ENCODE results near the gene GUCY2C. TPM values are rescaled to one million over a fixed set of nuclear protein-coding genes. Genes with fewer than 3 reads are reported as not detected.

GUCY2C gene
- total RNA-seq, 1 experiment from 2014 or later = 1.9 TPM

GRCh38 chr12:14694145-14694714 is 2.2 kb downstream of the GUCY2C start:
- no peak overlapping the region for H2BK15ac ChIP-seq (ENCODE audit: low read depth, low read length)
- no peak overlapping the region for H3K4me2 ChIP-seq (ENCODE audit: insufficient read depth, insufficient read length, low read length)
- H2BK5ac ChIP-seq (ENCODE audit: insufficient read length, low read length) = no peak overlapping the region
- DNase-seq = no peak
- H2BK12ac ChIP-seq (ENCODE audit: insufficient read length, low read depth, low read length) = no peak overlapping the region
- H4K8ac ChIP-seq (replicated peaks; ENCODE audit: insufficient read length, low read depth, low read length) = no peak overlapping the region
- H2BK20ac ChIP-seq (ENCODE audit: low read depth, low read length, poor library complexity, severe bottlenecking) = no peak overlapping the region
- H3K14ac ChIP-seq (ENCODE audit: insufficient read depth, low read length) = no peak overlapping the region
- no CpG with 5 or more reads among the region's 3 CpGs for whole genome bisulfite sequencing (ENCODE audit: extremely low coverage, insufficient read length, low lambda C conversion rate)
- H3K9me3 ChIP-seq (ENCODE audit: control insufficient read depth, low read depth, low read length) = no peaks in the 10 kb centered on the region
- H3K9ac ChIP-seq (ENCODE audit: extremely low read depth, insufficient read length, low read length) = no peak overlapping the region
- no peaks in the 10 kb centered on the region for H4K20me1 ChIP-seq (ENCODE audit: control insufficient read depth, insufficient read depth, insufficient read length)
- no peak overlapping the region for H4K5ac ChIP-seq (ENCODE audit: insufficient read length, low read depth, low read length)
- no peak overlapping the region for H2AK5ac ChIP-seq (ENCODE audit: insufficient read length, low read length)
- Mint-ChIP-seq H3K36me3 (ENCODE audit: insufficient read depth in 1 of 3, low read depth in 3 of 3) (peaks cover 13 to 27% (median 14%) of the 10 kb centered on the region in 3 experiments), H3K27ac (no peak overlapping the region), H3K4me1 (peaks cover 7 to 15% of the 10 kb centered on the region in 2 experiments), H3K9me3 (peaks cover 2 to 3% of the 10 kb centered on the region in 2 experiments; a peak in 2 of 5 replicates), H3K27me3 (ENCODE audit: low read depth) (no peaks in the 10 kb centered on the region), H3K4me3 (no peak overlapping the region)
- H3K56ac ChIP-seq (ENCODE audit: insufficient read length, low read depth, low read length) = no peak overlapping the region
- no peak overlapping the region for H2BK120ac ChIP-seq (ENCODE audit: low read depth, low read length, poor library complexity, severe bottlenecking)
- no peak overlapping the region for H3T11ph ChIP-seq (ENCODE audit: low read length)
- no peak overlapping the region for H4K91ac ChIP-seq (ENCODE audit: insufficient read length, low read depth, low read length)
- H2AFZ ChIP-seq (ENCODE audit: low read length) = no peak overlapping the region
- TF ChIP-seq, protein P1, sequence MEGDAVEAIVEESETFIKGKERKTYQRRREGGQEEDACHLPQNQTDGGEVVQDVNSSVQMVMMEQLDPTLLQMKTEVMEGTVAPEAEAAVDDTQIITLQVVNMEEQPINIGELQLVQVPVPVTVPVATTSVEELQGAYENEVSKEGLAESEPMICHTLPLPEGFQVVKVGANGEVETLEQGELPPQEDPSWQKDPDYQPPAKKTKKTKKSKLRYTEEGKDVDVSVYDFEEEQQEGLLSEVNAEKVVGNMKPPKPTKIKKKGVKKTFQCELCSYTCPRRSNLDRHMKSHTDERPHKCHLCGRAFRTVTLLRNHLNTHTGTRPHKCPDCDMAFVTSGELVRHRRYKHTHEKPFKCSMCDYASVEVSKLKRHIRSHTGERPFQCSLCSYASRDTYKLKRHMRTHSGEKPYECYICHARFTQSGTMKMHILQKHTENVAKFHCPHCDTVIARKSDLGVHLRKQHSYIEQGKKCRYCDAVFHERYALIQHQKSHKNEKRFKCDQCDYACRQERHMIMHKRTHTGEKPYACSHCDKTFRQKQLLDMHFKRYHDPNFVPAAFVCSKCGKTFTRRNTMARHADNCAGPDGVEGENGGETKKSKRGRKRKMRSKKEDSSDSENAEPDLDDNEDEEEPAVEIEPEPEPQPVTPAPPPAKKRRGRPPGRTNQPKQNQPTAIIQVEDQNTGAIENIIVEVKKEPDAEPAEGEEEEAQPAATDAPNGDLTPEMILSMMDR (conservative IDR thresholded peaks at IDR 0.05) = no peak
- no peak overlapping the region for H3K23ac ChIP-seq (ENCODE audit: insufficient read length, low read depth, low read length)
- H3K18ac ChIP-seq (ENCODE audit: insufficient read length, low read depth, low read length) = no peak overlapping the region
- H3K27ac ChIP-seq (ENCODE audit: insufficient read length, low read depth, low read length) = no peak overlapping the region
- H3K4ac ChIP-seq (ENCODE audit: low read depth, low read length) = no peak overlapping the region
- no peaks in the 10 kb centered on the region for H3K79me2 ChIP-seq (ENCODE audit: insufficient read depth, low read length)
- no peaks in the 10 kb centered on the region for H3K23me2 ChIP-seq (ENCODE audit: insufficient read length, low read depth, low read length, poor library complexity, severe bottlenecking)
- no peaks in the 10 kb centered on the region for H3K27me3 ChIP-seq (ENCODE audit: insufficient read depth, low read length)
- H3K4me1 ChIP-seq (ENCODE audit: insufficient read depth, low read length) = peaks cover 3% of the 10 kb centered on the region; the same call in 1 of the 2 replicates
- no peaks in the 10 kb centered on the region for H3K79me1 ChIP-seq (ENCODE audit: insufficient read depth, low read depth, low read length, poor library complexity, severe bottlenecking)

Data from H9 (cell line).